ENCODE results near the gene FLRT1.
"Not testable (repeated sequence)": the region's sequence is repeated elsewhere in the genome, so short reads cannot be mapped to it uniquely, and the experiment has no call there.

FLRT1 gene

GRCh38 chr11:64027651-64028397 lies 7.9 kb upstream of the FLRT1 start:
- DNase-seq = no peak

GRCh38 chr11:64028398-64029115 lies 7.2 kb upstream of the FLRT1 start:
- no peak for DNase-seq

- no peak for DNase-seq
Measured at GRCh38 chr11:64029773-64030172, 6.0 kb upstream of the FLRT1 start.

GRCh38 chr11:64031001-64031400 lies 4.7 kb upstream of the FLRT1 start:
- no peak for DNase-seq

- DNase-seq = no peak
Measured at GRCh38 chr11:64032050-64032449, 3.7 kb upstream of the FLRT1 start.

- DNase-seq = no peak
Measured at GRCh38 chr11:64034411-64034811, 1.3 kb upstream of the FLRT1 start.

GRCh38 chr11:64035081-64035524 lies 628 bp upstream of the FLRT1 start:
- no peak for DNase-seq

- no peak for DNase-seq
Measured at GRCh38 chr11:64036087-64037026, 626 bp downstream of the FLRT1 start.

GRCh38 chr11:64037027-64037634 lies 1.4 kb downstream of the FLRT1 start:
- DNase-seq = no peak

GRCh38 chr11:64038500-64038899 lies 2.8 kb downstream of the FLRT1 start:
- DNase-seq = no peak

GRCh38 chr11:64039012-64039665 lies 3.4 kb downstream of the FLRT1 start:
- no peak for DNase-seq

- no peak for DNase-seq
Measured at GRCh38 chr11:64040684-64041322, 5.1 kb downstream of the FLRT1 start.

- DNase-seq = no peak
Measured at GRCh38 chr11:64041846-64042245, 6.1 kb downstream of the FLRT1 start.

GRCh38 chr11:64042301-64042700 lies 6.6 kb downstream of the FLRT1 start:
- DNase-seq = no peak

GRCh38 chr11:64043545-64043944 lies 7.8 kb downstream of the FLRT1 start:
- DNase-seq = no peak

GRCh38 chr11:64044730-64045393 lies 9.1 kb downstream of the FLRT1 start:
- no peak for DNase-seq

GRCh38 chr11:64045700-64046099 lies 10.0 kb downstream of the FLRT1 start:
- DNase-seq = no peak

- not testable (repeated sequence) for DNase-seq
Measured at GRCh38 chr11:64047373-64047772, 11.6 kb downstream of the FLRT1 start.

- DNase-seq = no peak
Measured at GRCh38 chr11:64048042-64048854, 12.5 kb downstream of the FLRT1 start.

GRCh38 chr11:64049509-64049908 lies 13.8 kb downstream of the FLRT1 start:
- DNase-seq = no peak

Measured in activated CD4-positive, CD25-positive, alpha-beta regulatory T cell (primary cell).